HL-60 (cell line): ENCODE data around the gene TIMP3.

ENCODE experiments used
- DNase-seq, 2 experiments: peaks; one replicate each; pipeline ENCODE4 v3.0.0-alpha.2; 2010 to 2020; ENCODE audit warnings: low read depth in 1 of 2, low spot score in 1 of 2
- H3K27ac ChIP-seq: fragments of 250-450 bp; sonication (Bioruptor Pico); replicated peaks from 2 replicates; pipeline ENCODE4 v1.5.1; 2020; ENCODE audit warnings: mild to moderate bottlenecking, moderate library complexity
- H3K27me3 ChIP-seq: fragments of 250-450 bp; sonication (Bioruptor Pico); 2 replicates; pipeline ENCODE4 v1.5.1; 2021; ENCODE audit warnings: mild to moderate bottlenecking, moderate library complexity; ENCODE audit not compliant: insufficient read depth, poor library complexity, severe bottlenecking
- H3K4me3 ChIP-seq: replicated peaks from 2 replicates; pipeline ENCODE4 v1.5.1; 2011; ENCODE audit warnings: mild to moderate bottlenecking, control low read depth, low read length; ENCODE audit not compliant: insufficient read depth
- CTCF ChIP-seq: IDR thresholded peaks from one replicate; pipeline ENCODE4 v1.5.1; 2011; ENCODE audit warnings: low read length, control low read depth, inconsistent platforms; ENCODE audit not compliant: insufficient read depth
- GABPA ChIP-seq: IDR thresholded peaks from 2 replicates; pipeline ENCODE4 v1.6.1; 2012; ENCODE audit warnings: low read depth
- POLR2AphosphoS5 ChIP-seq: IDR thresholded peaks from 2 replicates; pipeline ENCODE4 v1.6.1; 2012; ENCODE audit warnings: low read depth
- REST ChIP-seq: IDR thresholded peaks from 2 replicates; pipeline ENCODE4 v1.6.1; 2012; ENCODE audit warnings: low read depth; ENCODE audit not compliant: insufficient replicate concordance
- SPI1 ChIP-seq: IDR thresholded peaks from 2 replicates; pipeline ENCODE4 v1.6.1; 2012; ENCODE audit warnings: low read depth, mild to moderate bottlenecking, borderline replicate concordance

The TIMP3 gene

GRCh38 chr22:32796865-32797573 lies 4.5 kb upstream of the TIMP3 start:
- H3K4me3 ChIP-seq, result no peak overlapping the region
- H3K27ac ChIP-seq, result no peak overlapping the region
- DNase-seq, result peak; percentile 29 to 56
- H3K27me3 ChIP-seq, result peaks cover 21% of the 10 kb centered on the region
- TF ChIP-seq SPI1 (no peak), GABPA (no peak), CTCF (peak; percentile 94)

- Histone ChIP-seq H3K27ac (no peak overlapping the region), H3K4me3 (no peak overlapping the region), H3K27me3 (peaks cover 38% of the 10 kb centered on the region)
- TF ChIP-seq REST, result no peak
- no peak for TF ChIP-seq GABPA
- no peak for TF ChIP-seq CTCF
- TF ChIP-seq POLR2AphosphoS5, result no peak
- no peak for TF ChIP-seq SPI1
- DNase-seq, result no peak
Observed at GRCh38 chr22:32799496-32799895, 2.0 kb upstream of the TIMP3 start.

GRCh38 chr22:32800158-32800882 lies 1.2 kb upstream of the TIMP3 start:
- peaks cover 38% of the 10 kb centered on the region for H3K27me3 ChIP-seq
- no peak for DNase-seq
- TF ChIP-seq REST (no peak), CTCF (no peak), POLR2AphosphoS5 (no peak), GABPA (no peak), SPI1 (no peak)
- no peak overlapping the region for H3K27ac ChIP-seq
- H3K4me3 ChIP-seq, result no peak overlapping the region
